Caco-2 (cell line): ENCODE results near the gene NEDD4L. TPM values are rescaled to one million over a fixed set of nuclear protein-coding genes. Genes with fewer than 3 reads are reported as not detected.

ENCODE experiments used
- BruUV-seq: library from RNA; stranded (reverse); fragments of 400-500 nt; replicated peaks from 2 replicates; lab custom pipeline; 2021; lab: Mats Ljungman, UMichigan
- CTCF ChIA-PET: fragments of 300-600 bp; sonication (Branson Sonifier 250); formaldehyde crosslinking; loops from one replicate; lab custom pipeline; 2022; ENCODE audit warnings: antibody characterized with exemption; lab: Charles Lee
- POLR2A ChIA-PET: fragments of 300-600 bp; sonication (Branson Sonifier 250); formaldehyde crosslinking; loops from one replicate; lab custom pipeline; 2022; ENCODE audit warnings: antibody characterized with exemption; lab: Charles Lee
- DNase-seq, 2 experiments: peaks; one replicate each; pipeline versions ENCODE4 v3.0.0 to v3.0.0-alpha.2; 2020 to 2022
- H3K27me3 ChIP-seq: replicated peaks from 2 replicates; pipeline ENCODE4 v1.6.0; 2011; ENCODE audit warnings: low read length; ENCODE audit not compliant: control insufficient read depth, insufficient read depth
- H3K36me3 ChIP-seq: 2 replicates; pipeline ENCODE4 v1.5.1; 2011; ENCODE audit warnings: low read length; ENCODE audit not compliant: control insufficient read depth, insufficient read depth
- H3K4me1 ChIP-seq: fragments of 250-450 bp; sonication (Bioruptor Pico); 2 replicates; pipeline ENCODE4 v1.5.1; 2020; ENCODE audit warnings: mild to moderate bottlenecking
- H3K4me3 ChIP-seq: 2 replicates; pipeline ENCODE4 v1.5.1; 2011; ENCODE audit warnings: low read depth, mild to moderate bottlenecking, control low read depth, low read length
- H3K9me3 ChIP-seq: fragments of 250-450 bp; sonication (Bioruptor Pico); 2 replicates; pipeline ENCODE4 v1.5.1; 2020; ENCODE audit warnings: mild to moderate bottlenecking, moderate library complexity
- H3K27ac Mint-ChIP-seq: one replicate; pipeline ENCODE4 v1.8.0; 2022; ENCODE audit warnings: mixed read lengths; ENCODE audit not compliant: unreplicated experiment
- H3K27me3 Mint-ChIP-seq: one replicate; pipeline ENCODE4 v1.8.0; 2022; ENCODE audit warnings: mixed read lengths; ENCODE audit not compliant: insufficient read depth, unreplicated experiment
- H3K36me3 Mint-ChIP-seq: one replicate; pipeline ENCODE4 v1.8.0; 2022; ENCODE audit warnings: mild to moderate bottlenecking, mixed read lengths; ENCODE audit not compliant: insufficient read depth, unreplicated experiment
- H3K4me1 Mint-ChIP-seq: one replicate; pipeline ENCODE4 v1.8.0; 2022; ENCODE audit warnings: low read depth, mixed read lengths; ENCODE audit not compliant: unreplicated experiment
- H3K4me3 Mint-ChIP-seq: one replicate; pipeline ENCODE4 v1.8.0; 2022; ENCODE audit warnings: mild to moderate bottlenecking, moderate library complexity, mixed read lengths; ENCODE audit not compliant: unreplicated experiment
- H3K9me3 Mint-ChIP-seq: one replicate; pipeline ENCODE4 v1.8.0; 2022; ENCODE audit warnings: mixed read lengths; ENCODE audit not compliant: unreplicated experiment
- CTCF ChIP-seq, 2 experiments: fragments of 200-600 bp in 1 of 2; IDR thresholded peaks; 1 replicate in 1 of 2; 2 replicates in 1 of 2; pipeline versions ENCODE4 v1.5.1 to v1.8.0; 2011 to 2022; ENCODE audit warnings: antibody characterized with exemption in 1 of 2, control low read depth in 1 of 2, inconsistent platforms in 1 of 2, low read depth in 1 of 2, low read length in 1 of 2, mild to moderate bottlenecking in 1 of 2, moderate library complexity in 1 of 2; ENCODE audit not compliant: insufficient read depth in 1 of 2, severe bottlenecking in 1 of 2, unreplicated experiment in 1 of 2
- intact Hi-C: fragments of 100-400 bp; cut with micrococcal nuclease; formaldehyde crosslinking; loops from one replicate; pipeline ENCODE4 v1.10.0; 2022; ENCODE audit not compliant: unreplicated experiment
- total RNA-seq: library from RNA; stranded (reverse); gene quantifications from 2 replicates; pipeline ENCODE4 v1.2.3, GENCODE V29; 2022

The NEDD4L gene
- total RNA-seq, 1 experiment from 2014 or later: 85.4 TPM

- ChIA-PET POLR2A (no interaction called here), CTCF (no interaction called here)
- peaks cover 8% of the 10 kb centered on the region for H3K4me1 Mint-ChIP-seq
- TF ChIP-seq CTCF (IDR thresholded peaks at IDR 0.05; ENCODE audit: insufficient read depth in 1 of 2, low read depth in 1 of 2, low read length in 1 of 2, severe bottlenecking in 1 of 2, unreplicated experiment in 1 of 2): no peak
- intact Hi-C loops: no loop called here
- no TSS peak for BruUV-seq
- H3K27me3 Mint-ChIP-seq: no peaks in the 10 kb centered on the region
- H3K9me3 ChIP-seq: no peaks in the 10 kb centered on the region
- DNase-seq: no peak
- H3K9me3 Mint-ChIP-seq: no peaks in the 10 kb centered on the region
- H3K27me3 ChIP-seq: no peaks in the 10 kb centered on the region
- peaks cover 13% of the 10 kb centered on the region; the same call in 1 of the 2 replicates for H3K4me1 ChIP-seq
- no peak overlapping the region for H3K4me3 ChIP-seq
- no peak overlapping the region for H3K4me3 Mint-ChIP-seq
- no peak overlapping the region for H3K27ac Mint-ChIP-seq
- H3K36me3 ChIP-seq: no peaks in the 10 kb centered on the region
- peaks cover 19% of the 10 kb centered on the region for H3K36me3 Mint-ChIP-seq
Measured at GRCh38 chr18:58106289-58107070, 62.5 kb downstream of the NEDD4L start.

GRCh38 chr18:58109256-58109655 lies 65.2 kb downstream of the NEDD4L start:
- Histone ChIP-seq H3K4me1 (no peaks in the 10 kb centered on the region), H3K36me3 (no peaks in the 10 kb centered on the region), H3K4me3 (no peak overlapping the region), H3K27me3 (no peaks in the 10 kb centered on the region), H3K9me3 (no peaks in the 10 kb centered on the region)
- H3K27ac Mint-ChIP-seq: no peak overlapping the region
- no peak for TF ChIP-seq CTCF (IDR thresholded peaks at IDR 0.05; ENCODE audit: insufficient read depth in 1 of 2, low read depth in 1 of 2, low read length in 1 of 2, severe bottlenecking in 1 of 2, unreplicated experiment in 1 of 2)
- no TSS peak for BruUV-seq
- peaks cover 18% of the 10 kb centered on the region for H3K36me3 Mint-ChIP-seq
- no peak for DNase-seq
- no peaks in the 10 kb centered on the region for H3K27me3 Mint-ChIP-seq
- H3K9me3 Mint-ChIP-seq: no peaks in the 10 kb centered on the region
- CTCF ChIA-PET: no interaction called here
- H3K4me1 Mint-ChIP-seq: no peaks in the 10 kb centered on the region
- POLR2A ChIA-PET: no interaction called here
- intact Hi-C loops: no loop called here
- H3K4me3 Mint-ChIP-seq: no peak overlapping the region

- H3K27ac Mint-ChIP-seq: no peak overlapping the region
- ChIA-PET POLR2A (no interaction called here), CTCF (no interaction called here)
- Histone ChIP-seq H3K9me3 (no peaks in the 10 kb centered on the region), H3K4me1 (no peaks in the 10 kb centered on the region), H3K4me3 (no peak overlapping the region), H3K27me3 (no peaks in the 10 kb centered on the region), H3K36me3 (no peaks in the 10 kb centered on the region)
- no peak overlapping the region for H3K4me3 Mint-ChIP-seq
- no peak for TF ChIP-seq CTCF (IDR thresholded peaks at IDR 0.05; ENCODE audit: insufficient read depth in 1 of 2, low read depth in 1 of 2, low read length in 1 of 2, severe bottlenecking in 1 of 2, unreplicated experiment in 1 of 2)
- no peak for DNase-seq
- H3K36me3 Mint-ChIP-seq: peaks cover 18% of the 10 kb centered on the region
- no peaks in the 10 kb centered on the region for H3K9me3 Mint-ChIP-seq
- no peaks in the 10 kb centered on the region for H3K27me3 Mint-ChIP-seq
- BruUV-seq: no TSS peak
- intact Hi-C loops: no loop called here
- H3K4me1 Mint-ChIP-seq: no peaks in the 10 kb centered on the region
Measured at GRCh38 chr18:58110398-58110797, 66.4 kb downstream of the NEDD4L start.
